COR-L47 (cell line): ENCODE measurements around the gene CCDC91.
"Not testable (repeated sequence)": the region's sequence is repeated elsewhere in the genome, so short reads cannot be mapped to it uniquely, and the experiment has no call there.

Source experiments
- DNase-seq: peaks from one replicate; lab custom pipeline; 2025; lab: John Stamatoyannopoulos, UW

Gene CCDC91

DNA sequence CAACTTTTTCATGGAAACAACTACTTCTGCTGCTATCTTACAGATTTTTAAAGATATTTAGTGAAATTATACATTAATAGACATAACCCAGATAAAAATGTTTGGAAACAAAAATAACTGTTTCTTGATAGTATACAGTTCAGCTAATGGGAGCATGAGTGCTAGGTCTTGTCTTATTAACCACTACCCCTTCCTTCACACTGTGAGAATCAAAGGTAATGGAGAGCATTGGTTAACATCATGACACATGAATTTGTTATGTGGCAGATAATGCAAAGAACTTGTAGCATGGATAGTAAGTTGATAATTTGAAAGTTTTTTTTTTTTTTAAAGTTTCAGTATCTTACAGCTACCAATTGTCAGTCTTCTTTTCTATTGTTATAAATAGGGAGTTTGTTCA lies 44.2 kb downstream of the CCDC91 start:
- no peak for DNase-seq

DNA sequence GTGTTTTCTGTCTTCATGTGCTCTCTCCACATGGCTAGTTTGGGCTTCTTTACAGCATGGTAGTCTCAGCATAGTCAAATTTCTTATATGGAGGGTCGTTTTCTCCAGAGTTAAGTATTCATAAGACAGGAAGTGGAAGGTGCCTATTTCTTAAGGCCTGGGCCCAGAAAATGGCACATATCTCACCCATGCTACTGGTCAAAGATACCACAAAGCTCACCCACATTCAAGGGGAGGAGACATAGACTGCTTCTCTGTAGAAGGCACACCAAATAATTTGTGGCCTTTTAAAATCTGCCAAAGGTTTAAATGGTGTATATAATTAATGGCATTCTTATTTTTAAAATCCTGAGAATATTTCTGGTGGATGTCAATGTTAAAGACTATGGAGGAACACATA lies 44.8 kb downstream of the CCDC91 start:
- DNase-seq: no peak

DNA sequence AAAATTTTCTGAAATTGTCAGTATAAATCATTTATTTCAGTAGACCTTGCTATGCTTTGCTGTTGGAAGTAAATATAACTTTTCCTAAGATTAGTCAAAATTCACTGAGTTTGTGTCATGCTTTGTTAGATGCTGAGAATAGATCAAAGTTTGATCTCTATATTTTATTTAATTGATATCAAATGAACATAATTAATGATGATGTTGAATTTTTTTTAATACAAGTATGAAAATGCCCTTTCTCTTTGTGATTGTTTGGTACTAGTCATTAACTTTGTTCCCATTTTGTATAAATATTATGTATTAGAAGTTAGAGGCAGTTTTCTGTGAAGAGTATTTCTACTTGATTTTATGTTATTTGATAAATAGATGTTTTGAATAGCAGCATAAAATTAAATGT lies 45.7 kb downstream of the CCDC91 start:
- DNase-seq: no peak

GRCh38 chr12:28237423-28237822 lies 47.2 kb downstream of the CCDC91 start:
- no peak for DNase-seq

GRCh38 chr12:28239918-28240317 lies 49.7 kb downstream of the CCDC91 start:
- no peak for DNase-seq

GRCh38 chr12:28240853-28241252 lies 50.6 kb downstream of the CCDC91 start:
- DNase-seq: no peak

DNA sequence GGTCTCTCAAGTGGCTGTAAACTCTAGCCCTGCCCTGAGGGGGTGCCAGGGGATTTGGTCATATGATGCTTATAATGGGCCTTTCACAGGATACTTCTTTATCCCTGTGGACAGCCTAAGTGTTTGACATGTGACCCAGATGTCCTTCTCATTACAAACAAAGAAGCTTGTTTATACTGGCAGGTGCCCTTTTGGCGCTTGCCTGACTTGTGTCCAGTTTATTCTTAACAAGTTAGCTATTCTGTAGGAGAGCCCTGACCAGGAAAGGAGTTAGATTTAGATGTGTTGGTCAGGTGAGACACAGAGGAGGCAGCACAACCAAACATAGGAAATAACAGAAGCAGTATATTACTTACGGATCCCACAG lies 51.9 kb downstream of the CCDC91 start:
- DNase-seq: no peak

DNA sequence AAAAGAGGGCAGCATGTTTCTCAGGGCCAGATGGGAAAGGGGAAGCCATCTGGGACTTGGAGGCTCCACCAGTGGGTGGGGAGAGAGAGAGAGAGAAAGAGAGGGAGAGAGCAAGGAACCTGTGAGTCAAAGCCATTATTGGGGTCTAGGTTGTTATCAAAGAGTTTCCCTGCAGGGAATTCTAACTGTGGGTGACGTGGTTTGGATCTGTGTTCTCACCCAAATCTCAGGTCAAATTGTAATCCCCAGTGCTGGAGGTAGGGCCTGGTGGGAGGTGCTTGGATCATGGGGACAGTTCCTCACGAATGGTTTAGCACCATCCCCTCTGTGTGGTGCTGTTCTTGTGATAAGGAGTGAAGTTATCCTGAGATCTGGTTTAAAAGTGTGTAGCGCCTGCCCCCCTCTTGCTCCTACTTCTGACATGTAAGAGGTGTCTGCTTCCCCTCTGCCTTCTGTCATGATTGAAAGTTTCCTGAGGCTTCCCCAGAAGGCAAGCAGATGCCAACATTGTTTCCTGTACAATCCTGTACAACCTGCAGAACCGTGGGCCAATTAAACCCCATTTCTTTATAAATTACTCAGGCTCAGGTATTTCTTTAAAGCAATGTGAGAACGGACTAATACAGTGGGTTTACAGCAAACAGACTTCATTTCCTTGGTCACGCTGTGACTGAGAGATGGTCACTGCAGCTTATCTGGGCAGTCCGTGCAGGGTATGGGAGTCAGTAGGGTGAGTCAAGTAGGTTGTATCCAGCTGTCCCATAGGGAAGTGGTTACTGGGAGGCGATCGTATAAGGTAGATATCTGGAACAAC lies 52.4 kb downstream of the CCDC91 start:
- no peak for DNase-seq

DNA sequence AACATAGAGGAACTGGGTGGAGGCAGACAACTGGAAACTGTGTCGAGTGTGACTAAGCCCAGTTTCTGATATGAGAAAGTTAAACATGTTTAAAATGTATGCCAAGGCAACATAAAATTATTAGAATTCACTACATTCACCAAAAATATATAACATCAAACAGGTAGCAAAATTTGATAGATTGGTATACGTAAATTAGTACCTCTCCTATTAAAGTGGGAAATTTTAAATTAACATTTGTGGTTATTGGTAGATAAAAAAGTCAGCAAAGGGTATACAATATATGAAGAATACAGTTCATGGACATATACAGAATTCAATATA lies 53.0 kb downstream of the CCDC91 start:
- no peak for DNase-seq

DNA sequence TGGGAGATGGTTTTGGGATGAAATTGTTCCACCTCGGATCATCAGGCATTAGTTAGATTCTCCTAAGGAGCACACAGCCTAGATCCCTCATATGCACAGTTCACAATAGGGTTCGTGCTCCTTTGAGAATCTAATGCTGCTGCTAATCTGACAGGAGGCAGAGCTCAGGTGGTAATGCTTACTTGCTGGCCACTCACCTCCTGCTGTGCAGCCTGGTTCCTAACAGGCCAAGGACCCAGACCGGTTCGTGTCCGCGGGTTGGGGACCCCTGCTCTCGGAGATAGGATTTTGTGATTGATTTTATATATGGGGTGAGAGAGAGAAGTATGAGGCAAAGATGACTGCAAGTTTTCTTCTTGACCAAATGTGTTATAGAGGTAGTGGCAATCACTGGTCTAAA lies 57.5 kb downstream of the CCDC91 start:
- no peak for DNase-seq

- DNase-seq: no peak
These were observed 58.4 kb downstream of the CCDC91 start for GRCh38 chr12:28248555-28249145.

GRCh38 chr12:28253161-28253641 lies 62.9 kb downstream of the CCDC91 start:
- DNase-seq: no peak

- no peak for DNase-seq
These were observed 67.2 kb downstream of the CCDC91 start for GRCh38 chr12:28257411-28257810.

DNA sequence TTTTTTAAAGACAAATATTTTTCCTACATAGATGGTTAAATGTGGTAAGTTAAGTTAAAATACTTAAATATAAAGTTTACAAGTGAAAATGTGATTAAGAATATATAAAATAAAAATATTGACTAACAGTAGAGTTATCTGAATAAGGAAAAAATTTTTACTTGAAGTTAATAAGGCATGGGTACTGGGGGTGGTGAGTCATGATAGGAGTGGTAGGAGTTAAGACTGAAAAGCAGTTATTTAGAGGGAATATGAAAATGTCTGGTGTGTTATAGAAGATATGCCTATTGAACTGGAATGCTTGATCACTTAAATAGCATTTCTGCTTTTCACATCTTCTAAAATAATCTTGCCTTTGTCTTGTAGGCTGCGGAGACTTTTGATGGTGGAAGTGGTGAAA lies 68.7 kb downstream of the CCDC91 start:
- no peak for DNase-seq

- DNase-seq: no peak
These were observed 75.3 kb downstream of the CCDC91 start for GRCh38 chr12:28265435-28266042.

DNA sequence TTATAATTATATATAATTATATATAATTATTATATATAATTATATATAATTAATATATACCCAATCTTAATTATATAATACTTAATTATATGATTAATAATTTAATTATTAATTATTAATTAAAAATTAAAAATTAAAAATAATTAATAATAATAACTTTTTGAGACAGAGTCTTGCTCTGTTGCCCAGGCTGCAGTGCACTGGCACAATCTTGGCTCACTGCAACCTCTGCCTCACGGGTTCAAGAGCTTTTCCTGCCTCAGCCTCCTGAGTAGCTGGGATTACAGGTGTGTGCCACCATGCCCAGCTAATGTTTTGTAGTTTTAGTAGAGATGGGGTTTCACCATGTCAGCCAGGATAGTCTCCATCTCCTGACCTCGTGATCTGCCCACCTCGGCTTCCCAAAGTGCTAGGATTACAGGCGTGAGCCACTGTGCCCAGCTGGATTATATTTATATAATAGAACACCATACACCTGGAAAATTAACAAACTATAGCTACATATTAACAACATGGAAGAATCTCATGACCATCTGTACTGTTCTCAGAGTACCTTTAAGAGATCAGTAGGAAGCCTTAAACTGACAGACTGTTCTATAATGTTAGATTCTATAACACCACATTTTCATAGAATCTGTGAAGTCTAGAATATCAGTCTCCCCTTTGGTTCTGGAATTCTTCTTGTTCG lies 77.8 kb downstream of the CCDC91 start:
- not testable (repeated sequence) for DNase-seq

GRCh38 chr12:28268608-28269229 lies 78.5 kb downstream of the CCDC91 start:
- no peak for DNase-seq

- no peak for DNase-seq
These were observed 79.6 kb downstream of the CCDC91 start for GRCh38 chr12:28269851-28270250.

- DNase-seq: no peak
These were observed 88.2 kb downstream of the CCDC91 start for GRCh38 chr12:28278499-28278898.

DNA sequence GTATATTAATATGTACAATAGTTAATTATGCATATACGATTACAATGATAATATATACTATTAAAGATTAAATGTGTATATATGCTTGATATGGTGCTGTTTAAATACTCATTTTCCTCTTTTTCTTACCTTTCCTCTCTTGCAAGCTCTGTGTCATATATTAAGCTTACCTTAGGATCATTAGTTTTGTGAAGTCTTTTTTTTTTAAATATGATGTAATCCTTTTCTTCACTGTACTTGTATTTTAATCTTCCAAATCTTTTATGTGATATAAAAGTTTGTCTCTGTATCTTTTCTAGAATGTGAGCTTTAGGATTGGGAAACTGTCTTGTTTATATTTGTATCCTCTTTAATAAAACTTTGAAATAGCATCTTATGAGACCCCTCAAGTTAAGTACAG lies 88.7 kb downstream of the CCDC91 start:
- DNase-seq: no peak

GRCh38 chr12:28286352-28286751 lies 96.1 kb downstream of the CCDC91 start:
- DNase-seq: no peak

DNA sequence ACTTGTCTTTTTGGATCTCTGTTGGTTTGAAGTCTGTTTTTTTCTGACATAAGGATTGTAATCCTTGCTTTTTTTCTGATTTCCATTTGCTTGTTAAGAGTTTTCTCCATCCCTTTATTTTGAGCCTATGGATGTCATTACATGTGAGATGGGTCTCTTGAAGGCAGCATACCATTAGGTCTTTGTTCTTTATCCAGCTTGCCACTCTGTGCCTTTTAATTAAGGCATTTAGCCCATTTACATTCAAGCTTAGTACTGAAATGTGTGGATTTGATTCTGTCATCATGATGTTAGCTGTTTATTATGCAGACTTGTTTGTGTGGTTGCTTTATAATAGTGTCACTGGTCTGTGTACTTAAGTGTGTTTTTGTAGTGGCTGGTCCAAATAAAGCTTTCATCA lies 100.0 kb downstream of the CCDC91 start:
- DNase-seq: no peak
